HepG2 (cell line): ENCODE measurements around the gene FN1. TPM values are rescaled to one million over a fixed set of nuclear protein-coding genes. Genes with fewer than 3 reads are reported as not detected.

Source experiments
- ARNT2 ChIP-seq: sonication (generic); formaldehyde crosslinking; IDR thresholded peaks from 2 replicates; pipeline ENCODE4 v1.8.0; 2022; ENCODE audit warnings: mild to moderate bottlenecking, low read depth, missing genetic modification reagents, moderate library complexity
- ATRX ChIP-seq: sonication (generic); formaldehyde crosslinking; IDR thresholded peaks from 2 replicates; pipeline ENCODE4 v1.4.0; 2020; ENCODE audit warnings: missing genetic modification reagents, borderline replicate concordance
- GFI1 ChIP-seq: sonication (generic); formaldehyde crosslinking; IDR thresholded peaks from 2 replicates; pipeline ENCODE4 v1.5.0; 2020; ENCODE audit warnings: missing genetic modification reagents, mild to moderate bottlenecking, borderline replicate concordance
- GTF3A ChIP-seq: sonication (generic); formaldehyde crosslinking; conservative IDR thresholded peaks from 2 replicates; pipeline ENCODE4 v1.4.0; 2020; ENCODE audit warnings: mild to moderate bottlenecking, missing genetic modification reagents
- HMG20B ChIP-seq: conservative IDR thresholded peaks from 2 replicates; pipeline ENCODE4 v1.6.1; 2016; ENCODE audit warnings: missing genetic modification reagents, missing compliant biosample characterization
- HNRNPH1 ChIP-seq: fragments of 200-400 bp; formaldehyde crosslinking; optimal IDR thresholded peaks from 2 replicates; pipeline ENCODE3; 2017; ENCODE audit warnings: mild to moderate bottlenecking, low read depth, low read length
- HNRNPK ChIP-seq: fragments of 200-400 bp; formaldehyde crosslinking; IDR thresholded peaks from 2 replicates; pipeline ENCODE4 v1.6.1; 2018; ENCODE audit warnings: low read length, low read depth, moderate library complexity, mild to moderate bottlenecking; ENCODE audit not compliant: poor library complexity, severe bottlenecking
- IRF2 ChIP-seq: IDR thresholded peaks from 2 replicates; pipeline ENCODE4 v1.6.1; 2018; ENCODE audit warnings: missing genetic modification reagents, missing compliant biosample characterization
- KDM2A ChIP-seq: sonication (generic); formaldehyde crosslinking; IDR thresholded peaks from 2 replicates; pipeline ENCODE4 v1.4.0; 2020; ENCODE audit warnings: low read depth, missing genetic modification reagents, borderline replicate concordance
- KLF12 ChIP-seq: sonication (generic); formaldehyde crosslinking; IDR thresholded peaks from 2 replicates; pipeline ENCODE4 v1.4.0; 2020; ENCODE audit warnings: missing genetic modification reagents, borderline replicate concordance
- MED13 ChIP-seq: sonication (generic); formaldehyde crosslinking; IDR thresholded peaks from 2 replicates; pipeline ENCODE4 v1.5.0; 2020; ENCODE audit warnings: missing genetic modification reagents
- MEIS1 ChIP-seq: sonication (generic); formaldehyde crosslinking; IDR thresholded peaks from 2 replicates; pipeline ENCODE4 v1.9.0; 2021; ENCODE audit warnings: mild to moderate bottlenecking, missing genetic modification reagents, moderate library complexity, borderline replicate concordance
- MEIS2 ChIP-seq: sonication (generic); formaldehyde crosslinking; IDR thresholded peaks from 2 replicates; pipeline ENCODE4 v1.9.0; 2021; ENCODE audit warnings: mild to moderate bottlenecking, missing genetic modification reagents
- MZF1 ChIP-seq: sonication (generic); formaldehyde crosslinking; IDR thresholded peaks from 2 replicates; pipeline ENCODE4 v1.8.1; 2023; ENCODE audit warnings: mild to moderate bottlenecking, missing genetic modification reagents, borderline replicate concordance
- NAIF1 ChIP-seq: sonication (generic); formaldehyde crosslinking; IDR thresholded peaks from 2 replicates; pipeline ENCODE4 v1.5.0; 2020; ENCODE audit warnings: mild to moderate bottlenecking, missing genetic modification reagents, borderline replicate concordance
- POLR2A ChIP-seq, 2 experiments: IDR thresholded peaks; 2 replicates each; pipeline ENCODE4 v1.6.1; 2011; ENCODE audit warnings: low read depth in 2 of 2, low read length in 2 of 2, mild to moderate bottlenecking in 1 of 2, moderate library complexity in 1 of 2; ENCODE audit not compliant: insufficient read depth in 1 of 2
- SIN3B ChIP-seq: fragments of 150-350 bp; IDR thresholded peaks from 2 replicates; pipeline ENCODE4 v1.6.1; 2014; ENCODE audit warnings: low read length
- SNAPC2 ChIP-seq: sonication (generic); formaldehyde crosslinking; IDR thresholded peaks from 2 replicates; pipeline ENCODE4 v1.8.1; 2022; ENCODE audit warnings: mild to moderate bottlenecking, missing genetic modification reagents
- TBL1XR1 ChIP-seq: fragments of 150-350 bp; IDR thresholded peaks from 2 replicates; pipeline ENCODE4 v1.6.1; 2014; ENCODE audit warnings: borderline replicate concordance, low read length; ENCODE audit not compliant: partially characterized antibody
- ZNF138 ChIP-seq: sonication (generic); formaldehyde crosslinking; IDR thresholded peaks from 2 replicates; pipeline ENCODE4 v1.5.0; 2020; ENCODE audit warnings: mild to moderate bottlenecking, low read depth, missing genetic modification reagents
- ZNF160 ChIP-seq: sonication (generic); formaldehyde crosslinking; IDR thresholded peaks from 2 replicates; pipeline ENCODE4 v1.8.0; 2022; ENCODE audit warnings: mild to moderate bottlenecking, inconsistent platforms, missing genetic modification reagents
- ZNF350 ChIP-seq: sonication (generic); formaldehyde crosslinking; IDR thresholded peaks from 2 replicates; pipeline ENCODE4 v1.4.0; 2020; ENCODE audit warnings: mild to moderate bottlenecking, low read depth, missing genetic modification reagents, borderline replicate concordance
- ZNF605 ChIP-seq: sonication (generic); formaldehyde crosslinking; IDR thresholded peaks from 2 replicates; pipeline ENCODE4 v1.8.0; 2022; ENCODE audit warnings: mild to moderate bottlenecking, missing genetic modification reagents
- ZNF660 ChIP-seq: sonication (generic); formaldehyde crosslinking; IDR thresholded peaks from 2 replicates; pipeline ENCODE4 v1.5.1; 2020; ENCODE audit warnings: mild to moderate bottlenecking, low read depth, missing genetic modification reagents, borderline replicate concordance
- ZNF775 ChIP-seq: sonication (generic); formaldehyde crosslinking; IDR thresholded peaks from 2 replicates; pipeline ENCODE4 v1.4.0; 2020; ENCODE audit warnings: missing genetic modification reagents, mild to moderate bottlenecking, moderate library complexity, borderline replicate concordance
- ZNF792 ChIP-seq: IDR thresholded peaks from 2 replicates; pipeline ENCODE4 v1.6.1; 2016
- ZXDC ChIP-seq: sonication (generic); formaldehyde crosslinking; IDR thresholded peaks from 2 replicates; pipeline ENCODE4 v1.5.0; 2020; ENCODE audit warnings: mild to moderate bottlenecking, missing genetic modification reagents
- polyA plus RNA-seq, 8 experiments: library from polyadenylated mRNA; depleted of rRNA in 3 of 8; stranded (reverse) in 7 of 8; unstranded in 1 of 8; fragments of >200 nt; fragmentation: Illumina TruSeq in 4 of 8; extraction: Trizol in 4 of 8; gene quantifications; 2 replicates each; pipeline versions ENCODE4 v1.2.1 to v1.2.3, GENCODE V29; 2011 to 2016; ENCODE audit warnings: low read depth in 4 of 8, missing spikeins in 1 of 8, mixed read lengths in 1 of 8; ENCODE audit not compliant: insufficient read depth in 1 of 8
- total RNA-seq, 5 experiments: library from RNA; depleted of rRNA; stranded (reverse); fragments of >200 nt; fragmentation: Illumina TruSeq; extraction: Trizol; gene quantifications; 2 replicates each; pipeline ENCODE4 v1.2.3, GENCODE V29; 2016; ENCODE audit warnings: low read depth in 1 of 5
- TF ChIP-seq, protein P1 (sequence below): sonication (generic); formaldehyde crosslinking; IDR thresholded peaks from 2 replicates; pipeline ENCODE4 v1.4.0; 2020; ENCODE audit warnings: missing genetic modification reagents

Gene FN1
- total and polyA plus RNA-seq, 2 of the 13 experiments (the other 11 are each of a cell fraction or from before 2014, with no cell fraction given) = 1,847 to 6,471 TPM

GRCh38 chr2:215420471-215420935 lies 15.4 kb downstream of the FN1 start (continued):
- TF ChIP-seq ZNF605 = 0 out of 2 replicates have a peak, but pooled peaks have one; percentile 42
- peak; percentile 52; the same call in 1 of the 2 replicates for TF ChIP-seq MEIS2
- TF ChIP-seq SIN3B = peak; percentile 55; the same call in 1 of the 2 replicates
- TF ChIP-seq HNRNPK = no peak
- peak; percentile 61; the same call in 1 of the 2 replicates for TF ChIP-seq KDM2A (CRISPR knock-in tag)
- no peak for TF ChIP-seq ATRX (CRISPR knock-in tag)
- no peak for TF ChIP-seq MZF1
- TF ChIP-seq KLF12 (CRISPR knock-in tag) = no peak
- no peak; the same call in 1 of the 2 replicates for TF ChIP-seq ZNF350 (CRISPR knock-in tag)
- peak; percentile 60 to 61; a peak in 3 of 4 replicates for TF ChIP-seq POLR2A (IDR thresholded peaks at IDR 0.05; ENCODE audit: insufficient read depth in 1 of 2, low read depth in 2 of 2, low read length in 2 of 2)
- TF ChIP-seq ZNF160 (CRISPR knock-in tag) = no peak
- TF ChIP-seq ZXDC (CRISPR knock-in tag) = no peak
- TF ChIP-seq IRF2 = peak; percentile 77; the same call in 1 of the 2 replicates
- TF ChIP-seq HNRNPH1 = no peak
- no peak for TF ChIP-seq MEIS1 (CRISPR knock-in tag)
- TF ChIP-seq ZNF660 (CRISPR knock-in tag) = no peak
- TF ChIP-seq ARNT2 (CRISPR knock-in tag) = peak; percentile 37; the same call in 1 of the 2 replicates
- TF ChIP-seq MED13 (CRISPR knock-in tag) = peak; percentile 90; the same call in 1 of the 2 replicates
- no peak for TF ChIP-seq NAIF1 (CRISPR knock-in tag)
- TF ChIP-seq ZNF775 (CRISPR knock-in tag) = no peak; the same call in 1 of the 2 replicates
- TF ChIP-seq GFI1 = no peak
- TF ChIP-seq GTF3A (CRISPR knock-in tag) = no peak
- TF ChIP-seq, protein P1, sequence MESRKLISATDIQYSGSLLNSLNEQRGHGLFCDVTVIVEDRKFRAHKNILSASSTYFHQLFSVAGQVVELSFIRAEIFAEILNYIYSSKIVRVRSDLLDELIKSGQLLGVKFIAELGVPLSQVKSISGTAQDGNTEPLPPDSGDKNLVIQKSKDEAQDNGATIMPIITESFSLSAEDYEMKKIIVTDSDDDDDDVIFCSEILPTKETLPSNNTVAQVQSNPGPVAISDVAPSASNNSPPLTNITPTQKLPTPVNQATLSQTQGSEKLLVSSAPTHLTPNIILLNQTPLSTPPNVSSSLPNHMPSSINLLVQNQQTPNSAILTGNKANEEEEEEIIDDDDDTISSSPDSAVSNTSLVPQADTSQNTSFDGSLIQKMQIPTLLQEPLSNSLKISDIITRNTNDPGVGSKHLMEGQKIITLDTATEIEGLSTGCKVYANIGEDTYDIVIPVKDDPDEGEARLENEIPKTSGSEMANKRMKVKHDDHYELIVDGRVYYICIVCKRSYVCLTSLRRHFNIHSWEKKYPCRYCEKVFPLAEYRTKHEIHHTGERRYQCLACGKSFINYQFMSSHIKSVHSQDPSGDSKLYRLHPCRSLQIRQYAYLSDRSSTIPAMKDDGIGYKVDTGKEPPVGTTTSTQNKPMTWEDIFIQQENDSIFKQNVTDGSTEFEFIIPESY (CRISPR knock-in tag) = peak; percentile 24; the same call in 1 of the 2 replicates
- TF ChIP-seq HMG20B (CRISPR knock-in tag) = peak; percentile 59; the same call in 1 of the 2 replicates
- peak; percentile 41 for TF ChIP-seq TBL1XR1
- TF ChIP-seq SNAPC2 (CRISPR knock-in tag) = peak; percentile 49; the same call in 1 of the 2 replicates
- no peak for TF ChIP-seq ZNF138
- peak; percentile 80 for TF ChIP-seq ZNF792
